Sigmoid colon (tissue), 7 donors: ENCODE measurements around the gene ZG16B. TPM values are rescaled to one million over a fixed set of nuclear protein-coding genes. Genes with fewer than 3 reads are reported as not detected.

Source experiments
- DNase-seq: peaks from one replicate; pipeline ENCODE4 v3.0.0-alpha.2; 2019
- H3K27ac ChIP-seq, 4 donors: fragments of 200-600 bp; sonication (generic); one replicate each; pipeline ENCODE4 v1.5.1; 2016 to 2019; ENCODE audit warnings: mild to moderate bottlenecking in 1 of 4
- H3K27me3 ChIP-seq, 3 donors: fragments of 200-600 bp; sonication (generic); one replicate each; pipeline ENCODE4 v1.5.1; 2019; ENCODE audit warnings: mild to moderate bottlenecking in 1 of 3
- H3K36me3 ChIP-seq, 4 donors: fragments of 200-600 bp; sonication (generic); one replicate each; pipeline ENCODE4 v1.5.1; 2016 to 2019
- H3K4me1 ChIP-seq, 4 donors: fragments of 200-600 bp; sonication (generic); one replicate each; pipeline ENCODE4 v1.5.1; 2017 to 2019
- H3K4me3 ChIP-seq, 4 donors: fragments of 200-600 bp; sonication (generic); one replicate each; pipeline ENCODE4 v1.5.1; 2017 to 2019; ENCODE audit warnings: mild to moderate bottlenecking in 2 of 4, moderate library complexity in 1 of 4
- H3K9me3 ChIP-seq, 4 donors: fragments of 200-600 bp in 3 of 4; sonication (generic) in 3 of 4; one replicate each; pipeline versions ENCODE4 v1.5.1 to v1.6.1; 2013 to 2019
- EP300 ChIP-seq, 4 donors: sonication (generic); formaldehyde crosslinking; IDR thresholded peaks; one replicate each; pipeline ENCODE4 v1.6.1; 2017; ENCODE audit warnings: antibody characterized with exemption in 4 of 4
- POLR2A ChIP-seq, 2 donors: fragments of 450-650 bp; IDR thresholded peaks; one replicate each; pipeline ENCODE4 v1.6.1; 2016; ENCODE audit warnings: antibody characterized with exemption in 2 of 2, mild to moderate bottlenecking in 2 of 2, moderate library complexity in 2 of 2
- POLR2AphosphoS5 ChIP-seq, 4 donors: sonication (generic); formaldehyde crosslinking; IDR thresholded peaks; one replicate each; pipeline ENCODE4 v1.6.1; 2017; ENCODE audit warnings: antibody characterized with exemption in 4 of 4
- WGBS, 2 donors: extraction: QIAGEN DNeasy Blood & Tissue Kit; methylation state at CpG; one replicate each; pipeline ENCODE4 v1.1.7; 2013; 5-methylcytosine and 5-hydroxymethylcytosine counted together
- intact Hi-C: fragments of 100-400 bp; cut with DNase I; formaldehyde crosslinking; loops from one replicate; pipeline ENCODE4 v1.15.1; 2023
- polyA plus RNA-seq, 3 donors: library from polyadenylated mRNA; stranded (reverse); fragments of 200-250 nt; gene quantifications; one replicate each; pipeline ENCODE4 v1.2.3, GENCODE V29; 2013
- total RNA-seq, 4 donors: library from RNA; depleted of rRNA; stranded (reverse); fragments of >200 nt; gene quantifications; one replicate each; pipeline ENCODE4 v1.1.0, GENCODE V29; 2016
- TF ChIP-seq, protein P1 (sequence below), 4 experiments: fragments of 450-650 bp in 3 of 4; fragments of 200-600 bp in 1 of 4; IDR thresholded peaks; one replicate each; pipeline ENCODE4 v1.5.1; 2016 to 2019; ENCODE audit warnings: antibody characterized with exemption in 4 of 4, mild to moderate bottlenecking in 3 of 4, moderate library complexity in 2 of 4
- donor health status: healthy with polysubstance abuse.
- donor health status: Bipolar disorder and iron deficiency.
- donor health status: healthy.

Gene ZG16B
- total and polyA plus RNA-seq, 7 donors, result 15.6 to 147 (median 55.0) TPM; not detected in 4

DNA sequence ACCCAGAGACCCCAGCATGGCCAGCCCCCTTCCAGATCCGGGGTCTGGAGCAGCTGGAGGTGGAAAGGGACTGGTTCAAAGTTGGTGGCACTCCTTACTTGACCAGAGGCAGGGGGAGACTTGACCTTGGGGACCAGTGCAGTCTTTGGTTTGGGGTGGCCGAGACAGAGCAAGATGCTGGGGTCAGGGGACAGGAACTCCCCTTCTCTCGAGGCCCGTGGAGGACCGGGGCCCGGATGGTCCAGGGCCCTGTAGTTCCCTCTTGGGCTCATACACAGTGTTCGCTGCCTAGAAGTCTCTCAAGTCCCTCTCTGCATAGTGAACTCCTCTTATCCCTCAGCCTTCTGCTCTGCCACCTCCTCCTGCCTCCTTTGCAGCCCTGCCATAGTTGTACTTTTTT lies 42.1 kb upstream of the ZG16B start:
- WGBS, 2 donors, result 58 to 64% methylated on average over 7 of the region's 7 CpGs
- intact Hi-C loops, result no loop called here
- Histone ChIP-seq H3K4me1 (peaks cover 0 to 11% (median 10%) of the 10 kb centered on the region in 4 donors), H3K4me3 (no peak overlapping the region), H3K9me3 (no peaks in the 10 kb centered on the region), H3K36me3 (no peaks in the 10 kb centered on the region), H3K27me3 (peaks cover 19 to 72% (median 46%) of the 10 kb centered on the region in 3 donors), H3K27ac (no peak overlapping the region)
- TF ChIP-seq EP300 (IDR thresholded peaks at IDR 0.05) (no peak), POLR2A (IDR thresholded peaks at IDR 0.05) (no peak), POLR2AphosphoS5 (IDR thresholded peaks at IDR 0.05) (no peak)
- TF ChIP-seq, protein P1, sequence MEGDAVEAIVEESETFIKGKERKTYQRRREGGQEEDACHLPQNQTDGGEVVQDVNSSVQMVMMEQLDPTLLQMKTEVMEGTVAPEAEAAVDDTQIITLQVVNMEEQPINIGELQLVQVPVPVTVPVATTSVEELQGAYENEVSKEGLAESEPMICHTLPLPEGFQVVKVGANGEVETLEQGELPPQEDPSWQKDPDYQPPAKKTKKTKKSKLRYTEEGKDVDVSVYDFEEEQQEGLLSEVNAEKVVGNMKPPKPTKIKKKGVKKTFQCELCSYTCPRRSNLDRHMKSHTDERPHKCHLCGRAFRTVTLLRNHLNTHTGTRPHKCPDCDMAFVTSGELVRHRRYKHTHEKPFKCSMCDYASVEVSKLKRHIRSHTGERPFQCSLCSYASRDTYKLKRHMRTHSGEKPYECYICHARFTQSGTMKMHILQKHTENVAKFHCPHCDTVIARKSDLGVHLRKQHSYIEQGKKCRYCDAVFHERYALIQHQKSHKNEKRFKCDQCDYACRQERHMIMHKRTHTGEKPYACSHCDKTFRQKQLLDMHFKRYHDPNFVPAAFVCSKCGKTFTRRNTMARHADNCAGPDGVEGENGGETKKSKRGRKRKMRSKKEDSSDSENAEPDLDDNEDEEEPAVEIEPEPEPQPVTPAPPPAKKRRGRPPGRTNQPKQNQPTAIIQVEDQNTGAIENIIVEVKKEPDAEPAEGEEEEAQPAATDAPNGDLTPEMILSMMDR (IDR thresholded peaks at IDR 0.05), result no peak
- peak; percentile 53 for DNase-seq

DNA sequence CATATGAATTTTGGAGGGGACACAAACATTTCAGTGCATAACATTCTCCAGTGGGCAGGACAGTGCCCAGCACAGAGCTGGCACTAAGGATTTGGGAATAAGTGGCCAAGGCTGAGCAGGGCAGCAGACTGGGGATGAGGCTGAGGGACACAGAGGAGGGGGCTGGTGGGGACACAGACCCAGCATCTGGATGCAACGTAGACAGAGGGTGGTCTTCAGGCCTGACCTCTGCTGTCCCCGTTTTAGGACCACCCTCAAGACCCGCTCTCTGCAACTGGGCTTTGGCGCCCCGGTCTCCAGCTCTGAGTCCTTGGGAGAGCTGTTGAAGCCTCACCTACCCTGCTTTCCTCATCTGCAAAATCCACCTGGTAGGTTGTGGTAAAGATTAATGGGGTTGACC lies 39.5 kb upstream of the ZG16B start:
- intact Hi-C loops, result no loop called here
- WGBS, 2 donors, result 85 to 89% methylated on average over 5 of the region's 5 CpGs
- TF ChIP-seq, protein P1 (IDR thresholded peaks at IDR 0.05), result no peak
- TF ChIP-seq POLR2AphosphoS5 (IDR thresholded peaks at IDR 0.05), result no peak
- no peak for TF ChIP-seq EP300 (IDR thresholded peaks at IDR 0.05)
- TF ChIP-seq POLR2A (IDR thresholded peaks at IDR 0.05), result no peak
- Histone ChIP-seq H3K4me1 (peaks cover 0 to 2% (median 2%) of the 10 kb centered on the region in 4 donors), H3K27me3 (peaks cover 10 to 61% (median 28%) of the 10 kb centered on the region in 3 donors), H3K27ac (no peak overlapping the region), H3K4me3 (no peak overlapping the region), H3K9me3 (no peaks in the 10 kb centered on the region), H3K36me3 (no peaks in the 10 kb centered on the region)
- DNase-seq, result peak; percentile 32

DNA sequence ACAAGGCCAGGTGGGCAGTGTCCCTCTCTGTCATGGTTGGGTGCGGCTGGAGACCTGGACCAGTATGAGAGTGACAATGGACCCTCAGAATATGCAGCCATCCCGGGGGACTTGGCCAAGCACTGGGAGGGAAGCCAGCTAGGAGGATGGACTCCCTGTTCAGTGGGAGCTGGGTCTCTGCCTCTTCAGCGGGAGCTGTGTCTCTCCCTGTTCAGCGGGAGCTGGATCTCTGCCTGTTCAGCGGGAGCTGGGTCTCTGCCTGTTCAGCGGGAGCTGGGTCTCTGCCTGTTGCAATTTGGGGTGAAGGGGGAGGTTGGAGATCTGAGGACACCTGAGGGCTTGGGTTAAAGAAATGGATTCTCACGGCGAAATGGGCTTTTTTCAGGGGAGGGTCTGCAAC lies 38.9 kb upstream of the ZG16B start:
- Histone ChIP-seq H3K27me3 (peaks cover 7 to 56% (median 23%) of the 10 kb centered on the region in 3 donors), H3K9me3 (no peaks in the 10 kb centered on the region), H3K27ac (no peak overlapping the region), H3K4me1 (no peaks in the 10 kb centered on the region), H3K36me3 (no peaks in the 10 kb centered on the region), H3K4me3 (no peak overlapping the region)
- peak; percentile 44 for DNase-seq
- TF ChIP-seq, protein P1 (IDR thresholded peaks at IDR 0.05), result no peak
- TF ChIP-seq EP300 (IDR thresholded peaks at IDR 0.05) (no peak), POLR2AphosphoS5 (IDR thresholded peaks at IDR 0.05) (no peak), POLR2A (IDR thresholded peaks at IDR 0.05) (no peak)
- intact Hi-C loops, result no loop called here
- 86 to 88% methylated on average over 8 of the region's 8 CpGs for WGBS, 2 donors

DNA sequence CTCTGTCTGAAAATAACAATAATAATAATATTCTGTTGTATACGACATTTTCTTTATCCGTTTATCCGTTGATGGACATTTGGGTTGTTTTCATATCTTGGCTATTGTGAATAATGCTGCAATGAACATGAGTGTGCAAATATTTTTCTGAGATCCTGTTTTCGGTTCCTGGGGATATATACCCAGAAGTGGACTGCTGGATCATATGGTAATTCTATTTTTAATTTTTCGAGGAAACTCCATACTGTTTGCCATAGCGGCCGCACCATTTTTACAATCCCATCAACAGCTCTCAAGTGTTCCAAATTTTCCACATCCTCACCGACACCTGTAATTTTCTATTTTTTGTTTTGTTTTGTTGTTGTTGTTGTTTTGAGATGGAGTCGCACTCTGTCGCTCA lies 37.2 kb upstream of the ZG16B start:
- Histone ChIP-seq H3K27me3 (peaks cover 0 to 44% (median 8%) of the 10 kb centered on the region in 3 donors), H3K9me3 (no peaks in the 10 kb centered on the region), H3K4me1 (no peaks in the 10 kb centered on the region), H3K27ac (no peak overlapping the region), H3K36me3 (no peaks in the 10 kb centered on the region), H3K4me3 (no peak overlapping the region)
- whole genome bisulfite sequencing, 2 donors, result 92% methylated on average over 10 of the region's 10 CpGs
- intact Hi-C loops, result no loop called here
- no peak for TF ChIP-seq POLR2AphosphoS5 (IDR thresholded peaks at IDR 0.05)
- TF ChIP-seq, protein P1 (IDR thresholded peaks at IDR 0.05), result no peak
- TF ChIP-seq POLR2A (IDR thresholded peaks at IDR 0.05), result no peak
- TF ChIP-seq EP300 (IDR thresholded peaks at IDR 0.05), result no peak
- peak; percentile 5 for DNase-seq
